Measurements from ENCODE around the gene ELP6.

The ELP6 gene, protein sequence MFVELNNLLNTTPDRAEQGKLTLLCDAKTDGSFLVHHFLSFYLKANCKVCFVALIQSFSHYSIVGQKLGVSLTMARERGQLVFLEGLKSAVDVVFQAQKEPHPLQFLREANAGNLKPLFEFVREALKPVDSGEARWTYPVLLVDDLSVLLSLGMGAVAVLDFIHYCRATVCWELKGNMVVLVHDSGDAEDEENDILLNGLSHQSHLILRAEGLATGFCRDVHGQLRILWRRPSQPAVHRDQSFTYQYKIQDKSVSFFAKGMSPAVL

DNA sequence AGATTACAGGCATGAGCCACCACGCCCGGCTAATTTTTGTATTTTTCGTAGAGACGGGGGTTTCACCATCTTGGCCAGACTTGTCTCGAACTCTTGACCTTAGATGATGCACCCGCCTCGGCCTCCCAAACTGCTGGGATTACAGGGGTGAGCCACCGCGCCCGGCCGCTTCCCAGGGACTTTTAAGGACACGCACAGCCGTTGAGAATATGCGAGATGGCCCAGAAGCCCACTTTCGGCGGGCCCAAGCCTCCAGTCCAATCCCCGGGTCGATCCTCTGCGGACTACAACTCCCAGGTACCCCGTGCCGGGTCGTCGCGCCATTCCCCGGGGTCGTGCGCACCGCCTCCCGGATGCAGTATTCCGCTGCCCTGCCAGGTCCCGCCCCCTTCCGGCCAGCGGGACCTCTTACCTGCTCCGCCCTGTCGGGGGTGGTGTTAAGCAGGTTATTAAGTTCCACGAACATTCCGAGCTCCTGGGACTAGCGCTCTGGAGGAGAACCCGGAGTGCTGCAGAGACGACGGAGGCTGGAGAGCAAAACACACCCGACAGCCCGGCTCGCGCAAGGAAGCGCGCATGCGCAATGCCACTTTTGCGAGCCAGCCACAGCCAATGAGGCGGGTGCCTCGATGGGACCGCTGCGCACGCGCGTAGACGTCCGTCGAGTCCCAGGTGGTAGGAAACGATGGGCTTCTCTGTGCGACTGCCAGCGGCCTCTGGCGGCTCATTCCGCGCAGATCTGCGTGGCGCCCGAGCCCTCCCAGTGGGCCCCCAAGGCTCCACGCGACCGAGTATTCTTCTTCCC, at the start of gene ELP6:
TSS of gene ELP6 (minus strand) at position 588 of the 805 bp plus-strand sequence. CDS start at position 466, 122 bp downstream.
- peak; percentile 95 for DNase-seq (ENCODE audit: low read depth)

DNA sequence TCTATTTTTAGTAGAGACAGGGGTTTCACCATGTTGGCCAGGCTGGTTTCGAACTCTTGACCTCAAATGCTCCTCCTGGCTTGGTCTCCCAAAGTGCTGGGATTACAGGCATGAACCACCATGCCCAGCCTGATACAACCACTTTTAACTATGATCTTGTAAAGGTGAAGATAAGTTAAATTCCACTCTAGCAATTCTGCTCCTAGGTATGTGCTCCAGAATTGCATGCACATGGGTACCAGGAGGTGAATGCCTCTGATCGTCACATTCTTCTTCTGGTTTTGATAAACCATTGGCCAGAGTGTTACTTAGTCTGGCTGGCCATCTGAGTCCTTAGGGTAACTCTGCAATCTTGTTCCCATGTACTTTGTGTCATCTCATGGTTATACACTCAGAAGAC, 42.8 kb upstream of the ELP6 start:
- no peak for DNase-seq (ENCODE audit: low read depth)

DNA sequence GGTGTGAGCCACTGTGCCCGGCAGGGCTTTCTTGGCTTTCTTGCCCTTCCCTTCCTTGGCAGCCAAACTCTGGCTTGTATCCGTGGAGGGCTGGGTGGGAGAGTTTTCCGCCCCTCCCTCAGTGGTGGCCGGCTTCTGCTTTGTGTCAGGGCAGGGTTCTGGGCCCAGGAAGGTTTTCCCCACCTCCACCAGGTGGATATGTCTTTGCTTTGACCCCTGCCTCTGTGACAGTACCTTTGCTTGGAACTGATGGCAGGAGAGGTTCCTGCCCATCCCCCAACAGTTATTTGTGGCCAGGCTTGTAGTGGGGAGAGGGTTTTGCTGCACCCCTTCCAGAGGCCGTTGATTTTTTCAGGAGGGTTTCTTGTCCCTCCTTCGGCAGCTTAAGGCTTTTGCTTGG, 40.8 kb upstream of the ELP6 start:
- no peak for DNase-seq (ENCODE audit: low read depth)

DNA sequence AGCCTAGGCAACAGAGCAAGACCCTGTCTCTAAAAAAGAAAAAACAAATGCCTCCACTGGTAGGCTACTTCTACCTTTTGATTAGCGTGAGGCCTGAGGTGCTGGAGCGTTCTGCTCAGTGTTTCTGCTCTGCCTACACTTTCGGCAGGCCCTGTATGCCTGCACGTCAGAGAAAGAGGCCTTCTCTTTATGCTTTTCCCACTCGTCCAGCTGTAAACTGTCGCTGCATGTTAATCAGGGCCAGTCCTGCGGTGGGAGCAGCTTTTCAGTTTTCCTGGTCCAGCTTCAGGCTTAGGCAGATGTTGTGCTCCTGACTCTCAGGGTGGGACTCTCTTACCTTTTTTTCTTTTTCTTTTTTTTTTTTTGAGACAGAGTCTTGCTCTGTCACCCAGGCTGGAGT, 39.9 kb upstream of the ELP6 start:
- DNase-seq (ENCODE audit: low read depth) = no peak

DNA sequence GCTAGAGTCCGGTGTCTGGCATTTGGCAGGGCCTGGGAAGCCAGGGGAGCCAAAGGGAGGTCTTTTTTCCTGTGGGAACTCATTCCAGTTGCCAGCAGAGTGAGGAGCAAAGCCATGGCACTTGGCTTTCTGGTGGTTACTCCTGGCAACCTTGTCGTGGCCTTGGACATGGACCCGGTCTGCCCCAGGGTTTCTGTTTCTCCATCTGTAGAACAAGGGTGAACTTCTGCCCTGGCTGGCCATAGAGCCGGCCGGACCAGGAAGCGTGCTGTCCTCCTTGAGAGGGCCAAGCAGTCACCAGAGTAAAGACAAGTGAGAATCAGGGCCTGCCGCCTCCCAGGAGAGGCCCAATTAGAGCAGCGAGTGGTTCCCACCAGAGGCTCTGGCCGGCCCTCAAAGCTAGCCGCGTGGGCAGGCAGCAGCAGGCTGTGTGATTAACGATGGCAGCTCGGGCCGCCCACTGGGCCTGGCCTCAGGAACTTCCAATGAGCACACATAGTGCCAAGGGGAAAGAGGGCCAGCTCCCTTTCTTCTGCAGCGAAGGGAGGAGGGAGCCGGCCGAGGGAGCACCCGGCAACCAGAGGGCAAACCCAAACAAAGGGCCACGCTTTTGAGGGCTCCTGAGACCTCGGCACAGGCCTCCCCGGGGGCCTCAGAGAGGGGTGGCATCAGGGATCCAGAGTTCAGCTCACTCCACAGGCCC, 29.1 kb upstream of the ELP6 start:
- no peak for DNase-seq (ENCODE audit: low read depth)

DNA sequence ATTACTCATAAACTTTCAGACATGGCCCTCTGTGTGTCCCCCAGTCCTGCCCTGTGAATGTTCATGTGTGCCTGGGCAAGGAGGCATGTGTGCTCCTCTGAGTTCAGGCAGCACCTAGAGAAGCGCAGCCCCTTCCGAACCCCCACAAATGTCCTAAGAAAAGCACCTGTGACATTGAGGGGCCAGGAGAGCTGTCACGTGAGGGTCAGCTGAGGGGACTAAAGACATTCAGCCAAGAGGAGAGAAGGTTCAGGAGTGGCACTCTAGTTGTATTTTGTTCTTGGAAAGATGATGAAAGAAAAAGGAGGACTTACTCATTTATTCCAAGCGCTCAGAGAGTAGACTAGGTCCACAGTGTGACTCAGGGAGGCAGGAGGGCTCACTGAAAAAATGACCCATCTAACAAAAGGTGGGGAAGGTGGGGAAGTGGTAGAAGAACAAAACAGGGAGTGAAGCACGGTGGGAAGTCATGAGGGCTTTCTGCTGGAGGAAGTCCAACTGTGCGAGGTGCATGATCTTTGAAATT, 28.1 kb upstream of the ELP6 start:
- no peak for DNase-seq (ENCODE audit: low read depth)

DNA sequence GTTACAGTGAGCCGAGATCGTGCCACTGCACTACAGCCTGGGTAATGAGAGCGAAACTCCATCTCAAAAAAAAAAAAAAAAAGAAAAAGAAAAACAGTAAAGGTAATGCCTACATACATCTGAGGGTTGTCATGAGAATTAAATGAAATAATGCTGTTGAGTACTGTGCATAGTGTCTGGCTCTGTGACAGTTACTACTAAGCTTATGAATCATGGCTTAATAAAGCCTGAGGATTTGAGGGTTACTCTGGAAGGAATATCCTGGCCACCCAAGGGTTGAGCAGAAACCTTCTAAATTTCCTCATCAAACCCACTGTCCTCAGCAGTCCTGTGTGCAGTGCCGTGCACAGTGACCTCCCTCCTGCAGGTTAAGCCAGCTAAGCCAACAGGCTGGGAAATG, 26.8 kb upstream of the ELP6 start:
- no peak for DNase-seq (ENCODE audit: low read depth)

DNA sequence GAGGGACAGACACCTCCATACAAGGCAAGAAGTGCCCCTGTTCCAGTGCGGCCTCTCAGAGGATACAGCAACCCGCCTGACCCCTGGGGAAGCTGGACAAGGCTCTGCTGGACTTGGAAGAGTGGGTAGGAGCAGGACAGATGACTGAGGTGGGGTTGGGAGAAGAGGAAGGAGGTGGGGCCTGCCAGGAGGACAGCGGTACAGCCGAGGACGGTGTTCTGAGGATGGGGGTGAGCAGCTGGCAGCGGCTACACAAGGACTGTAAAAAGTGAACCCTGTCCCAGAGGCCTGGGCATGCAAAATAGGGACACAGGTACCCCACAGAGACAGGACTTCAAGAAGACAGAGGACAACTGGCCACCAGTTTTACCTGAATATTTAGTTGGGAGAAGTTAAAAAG, 23.5 kb upstream of the ELP6 start:
- no peak for DNase-seq (ENCODE audit: low read depth)

DNA sequence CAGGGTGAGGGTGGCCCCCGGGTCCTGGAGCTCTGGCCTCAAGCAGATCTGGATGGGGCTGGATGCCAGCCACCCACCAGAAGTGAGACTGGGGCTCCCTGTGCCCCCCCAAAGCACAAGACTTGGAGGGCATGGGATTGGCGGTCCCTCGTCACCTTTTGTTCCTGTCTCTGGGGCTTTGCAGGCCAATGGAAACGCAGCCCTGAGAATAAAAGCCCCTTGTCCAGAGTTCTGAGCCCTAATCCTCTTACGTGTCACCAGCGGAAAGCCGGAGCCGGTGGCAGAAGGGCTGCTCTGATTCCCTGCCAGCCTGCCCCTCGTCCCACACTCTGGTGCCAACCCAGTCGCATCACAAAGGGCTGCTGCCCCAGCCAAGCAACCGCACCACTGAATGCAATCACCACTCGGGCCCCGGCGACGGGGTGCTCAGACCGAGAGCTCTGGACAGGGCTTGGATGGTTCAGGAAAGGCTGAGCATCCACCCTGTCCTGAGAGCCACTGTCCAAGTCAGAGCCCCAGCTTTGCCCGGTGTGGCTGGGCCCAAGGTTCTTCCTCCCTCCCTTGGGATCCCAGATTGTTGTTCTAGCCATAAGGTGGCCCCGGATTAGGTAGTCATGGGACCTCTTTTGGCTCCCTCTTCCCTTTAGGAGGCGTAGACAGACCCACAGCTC, 22.8 kb upstream of the ELP6 start:
- DNase-seq (ENCODE audit: low read depth) = no peak

DNA sequence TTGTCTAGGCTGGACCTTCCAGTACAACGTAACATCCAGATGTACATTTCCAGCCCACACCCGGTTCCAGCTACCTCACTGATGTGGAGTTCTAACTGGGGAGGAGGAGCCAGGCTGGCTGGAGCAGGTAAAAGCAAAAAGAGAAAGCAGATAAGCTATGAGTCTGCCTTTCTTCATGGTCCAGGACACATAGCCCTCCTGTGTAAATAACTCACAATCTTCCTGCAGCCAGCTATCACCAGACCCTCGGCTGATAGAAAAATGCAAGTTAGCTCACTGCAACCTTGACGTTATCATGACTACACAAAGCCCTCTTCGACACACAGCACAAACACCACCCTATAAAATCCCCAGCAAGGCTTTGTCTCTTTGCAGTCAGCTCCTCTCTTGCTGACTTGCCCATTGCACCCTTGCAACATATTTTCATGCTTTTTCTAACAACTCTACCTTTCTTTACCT, 20.5 kb upstream of the ELP6 start:
- no peak for DNase-seq (ENCODE audit: low read depth)

DNA sequence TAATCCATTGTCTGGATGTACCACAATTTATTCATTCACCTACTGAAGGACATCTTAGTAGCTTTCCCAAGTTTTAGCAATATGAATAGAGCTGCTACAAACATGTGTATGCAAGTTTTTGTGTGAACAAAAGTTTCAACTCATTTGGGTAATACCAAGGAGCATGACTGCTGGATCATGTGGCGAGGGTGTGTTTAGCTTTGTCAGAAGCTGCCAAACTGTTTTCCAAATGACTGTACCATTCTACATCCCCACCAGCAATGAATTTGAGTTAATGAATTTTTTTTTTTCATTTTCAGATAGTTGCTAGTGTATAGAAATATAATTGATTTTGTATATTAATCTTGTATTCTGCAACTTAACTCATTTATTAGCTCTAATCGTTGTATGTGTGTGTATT, 20.0 kb upstream of the ELP6 start:
- DNase-seq (ENCODE audit: low read depth) = no peak

DNA sequence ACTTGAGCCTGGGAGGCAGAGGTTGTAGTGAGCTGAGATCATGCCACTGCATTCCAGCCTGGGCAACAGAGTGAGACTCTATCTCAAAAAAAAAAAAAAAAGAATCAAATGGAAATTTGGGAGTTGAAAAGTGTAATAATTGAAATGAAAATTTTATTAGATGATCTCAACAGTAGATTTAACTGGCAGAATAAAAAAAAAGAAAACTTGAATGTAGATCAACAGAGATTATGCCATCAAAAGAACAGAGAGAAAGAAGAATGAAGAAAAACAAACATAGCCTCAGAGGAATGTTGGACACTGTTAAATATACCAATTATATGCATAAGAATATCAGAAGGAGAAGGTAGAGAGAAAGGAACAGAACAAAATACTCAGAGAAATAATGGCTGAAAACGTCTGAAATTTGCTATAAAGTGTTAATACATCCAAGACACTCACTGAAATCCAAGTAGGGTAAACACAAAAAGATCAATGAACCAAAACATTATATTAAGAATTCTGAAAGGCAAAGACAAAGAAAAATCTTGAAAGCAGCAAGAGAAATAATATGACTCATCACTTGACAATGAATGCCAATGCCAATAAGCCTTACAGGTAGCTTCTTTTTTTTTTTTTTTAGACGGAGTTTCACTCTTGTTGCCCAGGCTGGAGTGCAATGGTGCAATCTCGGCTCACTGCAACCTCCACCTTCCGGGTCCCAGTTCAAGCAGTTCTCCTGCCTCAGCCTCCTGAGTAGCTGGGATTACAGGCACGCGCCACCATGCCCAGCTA, 14.6 kb upstream of the ELP6 start:
- no peak for DNase-seq (ENCODE audit: low read depth)

DNA sequence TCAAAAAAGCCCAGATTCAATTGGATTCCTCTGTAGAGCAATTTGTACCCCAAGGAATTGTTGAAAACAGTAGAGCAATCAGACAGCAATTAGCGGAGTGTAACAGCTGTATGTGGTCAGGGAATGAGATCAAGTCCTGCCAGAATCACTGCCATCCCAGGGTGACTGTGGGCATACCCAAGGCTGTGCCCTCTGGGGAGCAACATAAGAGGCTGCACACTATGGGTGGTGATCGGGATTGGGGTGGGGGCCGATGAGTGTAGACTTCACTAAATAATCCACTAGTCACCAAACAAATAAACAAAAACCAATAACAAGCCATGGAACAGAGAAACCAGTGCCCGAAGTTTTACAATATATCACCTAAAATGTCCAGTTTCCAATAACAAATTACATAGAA, 12.1 kb upstream of the ELP6 start:
- no peak for DNase-seq (ENCODE audit: low read depth)

DNA sequence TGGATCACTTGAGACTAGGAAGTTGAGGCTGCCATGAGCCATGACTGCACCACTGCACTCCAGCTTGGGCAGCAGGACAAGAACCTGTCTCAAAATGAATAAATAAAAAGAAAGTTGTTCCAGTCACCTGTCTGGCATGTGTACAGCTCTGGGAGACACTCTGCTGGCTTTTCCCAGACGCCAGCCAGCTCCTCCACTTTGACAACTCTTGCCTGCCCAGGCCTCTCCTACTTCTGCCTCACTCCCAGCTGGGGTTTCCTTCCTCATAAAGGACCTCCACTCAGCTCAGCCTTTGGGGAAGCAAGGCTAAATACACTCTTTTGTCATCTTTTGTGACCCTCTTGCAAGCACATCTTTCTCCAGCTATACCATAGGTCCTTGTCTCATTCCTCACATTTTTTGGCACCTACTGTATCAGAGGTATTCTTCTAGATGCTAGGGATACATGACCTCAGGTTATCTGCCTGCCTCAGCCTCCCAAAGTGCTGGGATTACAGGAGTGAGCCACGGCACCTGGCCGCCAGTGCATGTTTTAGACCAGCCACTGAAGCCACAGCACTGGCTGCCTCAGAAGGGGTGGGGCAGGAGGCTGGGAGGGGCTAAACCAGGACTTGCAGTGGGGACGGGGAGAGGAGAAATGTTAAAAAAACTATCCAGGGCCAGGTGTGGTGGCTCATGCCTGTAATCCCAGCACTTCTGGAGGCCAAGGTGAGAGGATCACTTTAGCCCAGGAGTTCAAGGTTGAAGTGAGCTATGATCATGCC, 10.0 kb upstream of the ELP6 start:
- no peak for DNase-seq (ENCODE audit: low read depth)

DNA sequence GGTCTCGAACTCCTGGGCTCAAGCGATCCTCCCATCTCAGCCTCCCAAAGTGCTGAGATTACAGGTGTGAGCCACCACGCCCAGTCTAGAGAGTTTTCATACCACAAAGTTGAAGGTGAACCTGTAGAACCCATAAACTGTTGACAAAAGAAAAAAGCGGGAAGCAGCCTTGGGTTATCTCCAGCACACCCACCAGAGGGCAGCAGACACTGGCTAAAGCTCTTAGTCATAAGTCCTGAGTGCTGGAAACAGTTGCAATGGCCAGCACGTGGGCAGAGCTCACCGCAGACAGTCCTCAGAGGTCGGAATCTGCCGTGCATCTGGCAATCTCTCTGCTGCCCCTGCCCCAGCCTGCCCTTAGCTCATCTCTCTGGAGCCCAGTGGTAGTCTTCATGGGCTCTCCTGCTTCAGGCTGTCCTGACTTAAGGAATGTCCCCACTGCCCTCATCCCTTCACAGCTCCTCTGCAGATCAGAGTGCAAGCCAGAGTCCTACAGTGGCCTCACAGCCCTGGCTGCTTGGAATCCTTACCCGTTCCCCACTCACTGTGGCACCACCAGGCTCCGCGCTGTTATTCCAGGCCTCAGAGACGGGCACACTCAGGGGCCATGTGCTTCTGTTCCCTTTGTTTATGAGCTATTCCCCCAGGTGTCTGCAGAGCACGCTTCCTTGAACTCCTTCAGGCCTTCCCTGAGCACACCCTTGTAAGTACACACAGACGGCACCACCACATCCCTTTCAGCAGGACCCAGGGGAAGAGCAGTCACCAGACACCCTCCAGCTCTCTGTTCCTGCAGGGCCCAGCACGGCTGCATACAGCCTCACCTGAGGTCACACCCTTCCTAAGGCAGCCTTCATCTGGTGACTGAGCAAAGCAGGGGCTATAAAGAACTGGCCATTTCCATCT, 8.8 kb upstream of the ELP6 start:
- DNase-seq (ENCODE audit: low read depth) = peak; percentile 40

DNA sequence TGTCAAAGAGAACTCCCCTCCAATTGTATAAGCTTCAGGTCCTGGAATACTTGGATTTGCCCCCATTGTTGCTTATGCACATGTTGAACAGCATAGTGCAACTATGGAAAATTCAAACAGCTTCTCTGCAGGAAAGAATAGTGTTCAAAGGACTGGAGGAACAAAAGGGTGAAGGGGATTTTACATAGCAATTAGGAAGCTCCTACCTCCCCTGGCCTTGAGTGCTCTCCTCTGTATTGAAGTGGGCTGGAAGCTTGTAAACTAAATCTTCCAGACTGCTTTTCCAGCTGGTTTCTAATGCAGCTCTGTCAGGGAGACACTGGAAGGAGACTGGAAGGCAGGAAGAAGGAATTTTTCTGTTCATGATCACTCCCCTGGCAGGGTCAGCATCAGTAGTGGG, 7.2 kb upstream of the ELP6 start:
- no peak for DNase-seq (ENCODE audit: low read depth)

DNA sequence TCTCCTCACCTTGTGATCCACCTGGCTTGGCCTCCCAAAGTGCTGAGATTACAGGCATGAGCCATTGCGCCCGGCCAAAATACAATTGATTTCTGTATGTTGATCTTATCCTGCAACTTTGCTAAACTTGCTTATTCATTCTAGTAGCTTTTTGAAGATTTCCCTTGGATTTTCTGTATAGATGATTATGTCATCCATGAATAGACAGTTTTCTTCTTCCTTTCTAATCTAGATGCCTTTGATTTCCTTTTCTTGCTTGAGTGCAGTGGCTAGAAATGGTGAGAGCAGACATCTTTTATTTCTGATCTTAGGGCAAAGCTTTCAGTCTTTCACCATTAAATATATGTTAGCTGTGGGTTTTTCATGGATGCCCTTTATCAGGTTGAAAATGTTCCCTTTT, 4.4 kb upstream of the ELP6 start:
- no peak for DNase-seq (ENCODE audit: low read depth)

DNA sequence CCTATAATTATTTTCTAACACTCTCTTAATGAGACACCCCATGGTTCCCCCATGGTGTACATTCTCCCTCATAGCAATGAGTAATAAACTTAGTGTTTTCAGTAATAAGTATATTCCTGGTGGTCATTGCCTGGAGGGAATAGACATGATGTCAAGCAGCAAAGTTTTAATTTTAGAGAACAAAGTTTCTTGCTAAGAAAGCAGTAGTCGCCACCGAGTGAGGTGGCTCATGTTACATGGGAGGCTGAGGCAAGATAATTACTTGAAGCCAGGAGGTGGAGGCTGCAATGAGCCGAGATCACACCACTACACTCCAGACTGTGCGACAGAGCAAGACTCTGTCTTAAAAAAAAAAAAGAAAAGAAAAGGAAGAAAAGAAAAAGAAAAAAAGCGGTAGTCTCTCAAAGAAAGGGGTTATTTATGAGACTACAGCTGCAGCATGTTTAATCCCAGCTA, 2.4 kb upstream of the ELP6 start:
- no peak for DNase-seq (ENCODE audit: low read depth)

DNA sequence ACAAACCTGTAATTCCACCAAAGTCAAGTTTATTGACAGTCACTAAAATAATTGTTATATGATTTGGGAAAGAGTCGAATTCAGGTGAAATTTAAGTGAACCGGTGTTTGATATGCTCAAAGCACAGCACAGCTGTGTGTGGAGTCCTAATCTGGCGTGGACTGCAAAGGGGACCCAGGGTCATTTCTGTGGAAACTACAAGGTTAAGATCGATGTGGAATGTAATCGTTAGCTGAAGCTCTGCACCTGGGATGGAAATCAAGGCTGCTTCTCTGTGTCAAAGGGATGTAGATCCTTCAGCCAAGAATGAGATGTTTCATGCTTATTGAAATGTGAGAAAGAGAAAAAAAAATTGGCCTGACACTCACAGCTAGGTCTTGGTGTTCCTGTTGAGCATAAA, 1.6 kb upstream of the ELP6 start:
- DNase-seq (ENCODE audit: low read depth) = no peak

Data from stimulated activated CD8-positive, alpha-beta memory T cell treated with anti-CD3 and anti-CD28 coated beads, Interleukin-12 subunit alpha, Interleukin-12 subunit beta, amount 100 ng/mL, for 4 hours (primary cell).